ENCODE results near the gene PTH1R. TPM values are rescaled to one million over a fixed set of nuclear protein-coding genes. Genes with fewer than 3 reads are reported as not detected.

PTH1R gene
- total RNA-seq, 3 donors from 2014 or later: not detected

DNA sequence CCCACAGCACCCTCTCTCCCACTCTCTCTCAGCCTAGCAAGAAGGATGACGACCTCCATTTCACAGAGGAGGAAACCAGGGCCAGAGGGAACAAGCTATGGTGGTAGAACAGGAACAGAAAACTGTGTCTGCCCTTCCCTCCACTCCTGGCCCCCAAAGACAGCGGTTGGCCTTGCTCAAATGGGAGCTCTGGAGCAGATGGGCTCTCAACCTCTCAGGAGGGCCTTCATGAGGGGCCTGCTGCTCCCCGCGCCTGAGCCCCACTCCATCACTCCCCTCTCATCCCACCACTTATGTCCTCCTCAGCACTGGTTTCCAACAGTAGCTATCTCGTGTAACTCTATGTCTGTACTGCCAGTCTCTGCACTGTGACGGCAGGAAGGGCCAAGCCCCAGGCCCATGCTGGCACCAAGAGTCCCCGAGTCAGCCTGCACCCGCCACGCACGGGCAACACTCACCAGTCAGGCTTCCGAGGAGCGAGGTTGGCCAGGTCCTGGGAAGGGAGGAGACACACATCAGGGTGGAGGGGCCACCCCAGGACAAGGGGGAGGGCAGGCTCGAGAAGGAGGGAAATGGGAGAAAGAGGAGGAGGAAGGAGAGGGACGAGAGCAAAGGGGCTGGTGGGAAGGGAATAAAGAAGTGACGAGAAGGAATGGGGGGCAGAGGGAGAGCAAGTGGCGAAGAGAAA lies 45.5 kb downstream of the PTH1R start:
- no peak for DNase-seq
- H3K4me3 Mint-ChIP-seq: no peak overlapping the region
- no peaks in the 10 kb centered on the region for H3K27me3 Mint-ChIP-seq (ENCODE audit: low read depth)
- H3K4me1 Mint-ChIP-seq (ENCODE audit: low read depth): peaks cover 33% of the 10 kb centered on the region
- no peaks in the 10 kb centered on the region for H3K9me3 Mint-ChIP-seq
- H3K36me3 Mint-ChIP-seq (ENCODE audit: insufficient read depth): peaks cover 35% of the 10 kb centered on the region
- ATAC-seq: no peak

DNA sequence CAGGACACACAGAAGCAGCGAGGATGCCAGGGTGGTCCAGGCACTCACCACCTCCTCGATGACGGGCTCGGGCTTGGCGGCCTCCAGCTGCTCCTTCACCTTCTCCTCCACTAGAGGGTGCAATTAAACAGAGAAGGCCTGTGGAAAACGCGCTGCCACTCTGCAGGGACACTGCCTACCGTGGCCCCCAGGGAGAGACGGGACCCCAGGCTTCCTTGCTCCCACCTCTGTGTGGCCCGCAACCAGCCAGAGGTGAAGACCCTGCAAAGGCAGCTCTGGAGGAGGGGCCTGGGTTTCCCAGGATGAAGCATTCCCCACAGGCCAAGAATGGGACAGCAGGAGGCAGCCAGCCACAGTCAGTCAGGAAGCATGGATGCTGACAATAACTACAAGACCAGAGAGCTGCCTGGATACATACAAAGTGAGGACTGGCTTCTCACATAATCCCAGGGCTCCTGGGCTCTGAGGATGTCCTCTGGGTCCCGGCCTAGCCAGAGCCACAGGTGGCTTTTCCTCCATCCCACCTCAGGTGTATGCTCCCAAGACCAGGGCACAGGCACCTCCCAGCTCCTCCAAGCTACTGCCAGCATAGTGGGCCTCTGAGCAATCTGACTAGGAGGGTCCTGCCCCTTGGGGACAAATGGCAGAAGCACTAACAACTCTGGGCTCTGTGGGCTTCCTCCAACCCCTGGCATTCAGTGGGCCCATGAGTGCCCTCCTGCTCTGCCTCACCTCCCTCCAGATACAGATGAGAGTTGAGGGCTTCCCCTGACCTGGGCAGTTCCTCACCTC lies 46.2 kb downstream of the PTH1R start:
- DNase-seq: peak; percentile 29
- peak; percentile 54 to 56 for ATAC-seq

DNA sequence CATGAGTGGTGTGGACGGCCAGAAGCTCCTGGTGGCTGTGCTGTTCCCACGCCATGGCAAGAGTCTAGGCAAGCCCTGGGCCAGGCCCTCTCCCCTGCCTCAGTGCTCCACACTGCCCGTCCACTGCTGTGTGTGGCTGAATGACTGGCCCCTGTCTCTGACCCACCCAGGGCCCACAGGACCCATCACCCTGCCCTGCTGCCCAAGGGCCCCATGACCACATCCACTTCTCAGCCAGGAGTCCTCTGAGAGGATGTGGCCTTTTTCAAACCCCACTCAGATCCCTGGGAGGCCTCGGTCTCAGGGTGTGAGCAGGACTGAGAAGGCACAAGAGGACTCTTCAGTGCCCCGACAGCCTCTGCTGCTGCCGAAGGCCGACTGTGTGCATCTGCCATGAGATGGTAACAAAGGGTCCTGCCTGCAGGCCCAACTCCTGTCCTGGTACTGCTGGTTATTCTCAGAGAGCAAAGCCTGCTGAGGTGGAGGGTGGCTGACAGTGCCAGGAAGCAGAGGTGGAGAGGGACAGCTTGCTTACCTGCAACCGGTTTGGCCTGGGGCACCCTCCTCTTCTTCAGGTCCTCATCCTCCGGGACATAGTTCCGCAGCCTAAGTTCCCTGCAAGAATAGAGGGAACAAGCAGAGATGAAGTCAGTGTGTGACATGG lies 47.5 kb downstream of the PTH1R start:
- peaks cover 31% of the 10 kb centered on the region for H3K36me3 Mint-ChIP-seq (ENCODE audit: insufficient read depth)
- H3K9me3 Mint-ChIP-seq: peaks cover 10% of the 10 kb centered on the region
- no peak overlapping the region for H3K4me3 Mint-ChIP-seq
- DNase-seq (no peak), ATAC-seq (no peak)
- H3K27me3 Mint-ChIP-seq (ENCODE audit: low read depth): no peaks in the 10 kb centered on the region
- peaks cover 50% of the 10 kb centered on the region for H3K4me1 Mint-ChIP-seq (ENCODE audit: low read depth)

More for the DNA sequence above, 46.2 kb downstream of the PTH1R start:
- Mint-ChIP-seq H3K4me1 (ENCODE audit: low read depth) (peaks cover 40% of the 10 kb centered on the region), H3K27me3 (ENCODE audit: low read depth) (no peaks in the 10 kb centered on the region), H3K9me3 (peaks cover 6% of the 10 kb centered on the region), H3K36me3 (ENCODE audit: insufficient read depth) (peaks cover 32% of the 10 kb centered on the region), H3K4me3 (no peak overlapping the region)

DNA sequence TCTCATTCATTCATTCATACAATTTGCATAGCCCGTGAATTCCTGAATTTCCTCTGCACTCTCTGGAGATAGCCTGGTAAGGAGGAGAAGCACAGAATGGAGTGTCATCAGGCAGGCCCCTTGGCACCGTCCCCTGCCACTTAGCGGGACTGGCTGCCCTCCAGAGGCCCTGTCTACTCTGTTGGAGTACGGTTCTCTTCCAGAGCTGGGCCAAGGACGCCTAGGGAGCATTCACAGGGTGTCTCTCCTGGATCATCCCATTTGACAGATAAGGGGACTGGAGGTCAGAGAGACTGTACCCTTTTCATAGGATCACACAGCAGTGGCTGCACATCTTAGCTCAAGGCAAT lies 48.0 kb downstream of the PTH1R start:
- no peak overlapping the region for H3K4me3 Mint-ChIP-seq
- DNase-seq (no peak), ATAC-seq (no peak)
- peaks cover 55% of the 10 kb centered on the region for H3K4me1 Mint-ChIP-seq (ENCODE audit: low read depth)
- H3K9me3 Mint-ChIP-seq: peaks cover 10% of the 10 kb centered on the region
- H3K36me3 Mint-ChIP-seq (ENCODE audit: insufficient read depth): peaks cover 31% of the 10 kb centered on the region
- H3K27me3 Mint-ChIP-seq (ENCODE audit: low read depth): no peaks in the 10 kb centered on the region

DNA sequence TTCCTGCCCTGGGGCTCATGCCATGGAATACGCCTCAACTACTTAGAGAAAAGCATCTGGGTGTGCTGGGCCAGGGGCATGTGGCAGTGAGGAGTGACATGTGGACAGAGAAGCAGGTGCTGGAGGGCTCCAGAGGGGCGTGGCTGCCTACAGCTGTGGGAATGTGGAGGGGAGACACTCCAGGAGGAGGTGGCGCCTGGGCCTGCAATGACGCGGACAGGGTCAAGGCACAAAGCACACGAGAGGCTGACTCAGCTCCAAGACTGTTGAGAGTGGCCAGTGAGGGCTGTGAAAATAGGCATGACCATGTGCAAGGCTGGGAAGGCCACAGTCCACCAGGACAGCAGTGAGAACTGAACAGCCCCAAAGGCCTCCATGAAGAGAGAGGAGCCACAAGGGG lies 48.5 kb downstream of the PTH1R start:
- Mint-ChIP-seq H3K9me3 (peaks cover 10% of the 10 kb centered on the region), H3K4me1 (ENCODE audit: low read depth) (peaks cover 60% of the 10 kb centered on the region), H3K36me3 (ENCODE audit: insufficient read depth) (peaks cover 34% of the 10 kb centered on the region), H3K4me3 (no peak overlapping the region), H3K27me3 (ENCODE audit: low read depth) (no peaks in the 10 kb centered on the region)
- DNase-seq (no peak), ATAC-seq (no peak)

DNA sequence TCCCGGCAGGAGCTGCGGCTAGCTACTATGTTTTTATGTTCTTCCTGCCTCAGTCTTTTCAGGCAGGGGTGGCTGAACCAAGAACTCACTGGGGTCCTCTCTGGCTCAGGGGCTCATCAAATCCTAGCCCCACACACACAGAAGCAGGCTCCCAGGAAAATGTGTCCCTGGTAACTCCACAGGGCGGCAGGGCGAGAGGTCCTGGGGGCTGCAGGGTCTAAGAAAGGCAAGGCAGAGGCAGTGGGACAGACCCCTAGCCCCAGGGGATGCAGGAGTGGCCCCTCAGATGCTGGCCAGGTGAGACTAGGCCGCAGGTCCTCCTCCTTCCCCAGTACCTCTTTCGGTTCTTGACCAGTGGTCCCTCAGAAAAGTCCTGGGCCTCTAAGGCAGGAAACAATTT lies 48.9 kb downstream of the PTH1R start:
- H3K9me3 Mint-ChIP-seq: peaks cover 10% of the 10 kb centered on the region
- ATAC-seq (no peak), DNase-seq (no peak)
- peaks cover 64% of the 10 kb centered on the region for H3K4me1 Mint-ChIP-seq (ENCODE audit: low read depth)
- H3K4me3 Mint-ChIP-seq: no peak overlapping the region
- no peaks in the 10 kb centered on the region for H3K27me3 Mint-ChIP-seq (ENCODE audit: low read depth)
- H3K36me3 Mint-ChIP-seq (ENCODE audit: insufficient read depth): peaks cover 34% of the 10 kb centered on the region

DNA sequence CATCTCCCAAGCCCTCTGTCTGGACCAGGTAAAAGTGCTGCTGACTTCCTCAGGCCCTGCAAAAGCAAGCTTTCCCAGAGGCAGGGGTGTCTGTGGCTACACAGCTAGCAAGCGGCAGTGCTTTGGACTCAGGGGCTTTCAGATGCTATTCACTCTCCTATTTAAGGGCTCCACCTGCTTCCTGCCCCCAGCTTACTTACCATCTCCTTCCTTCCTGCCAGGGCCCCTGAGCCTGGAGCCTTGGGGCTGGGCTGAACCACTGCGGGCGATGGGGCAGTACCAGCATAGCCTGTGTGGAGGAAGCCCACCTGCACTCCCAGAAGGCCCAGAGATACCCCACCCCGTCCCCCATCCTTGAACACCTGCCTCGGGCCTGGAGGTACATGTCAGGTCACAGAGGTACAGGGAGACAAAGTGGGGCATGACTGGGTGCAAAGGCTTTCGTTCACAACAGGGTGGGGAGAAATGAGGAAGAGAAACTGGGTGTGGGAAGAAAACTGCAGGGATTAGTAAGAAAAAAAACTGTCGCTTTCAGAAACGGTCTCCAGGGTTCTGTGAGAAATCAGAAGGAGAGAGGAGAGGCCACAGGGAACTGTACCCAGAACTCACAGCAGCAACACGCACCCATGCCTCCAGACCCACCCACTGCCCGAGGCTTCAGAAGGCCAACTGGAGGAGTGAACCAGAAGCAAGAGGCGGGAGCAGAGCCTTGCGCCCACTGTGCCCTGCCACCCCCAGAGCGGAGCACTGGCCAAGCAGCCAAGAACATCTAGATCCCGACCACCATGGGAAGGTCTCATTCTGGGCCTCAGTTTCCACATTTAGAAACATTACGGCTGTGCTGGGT lies 49.6 kb downstream of the PTH1R start:
- Mint-ChIP-seq H3K36me3 (ENCODE audit: insufficient read depth) (peaks cover 34% of the 10 kb centered on the region), H3K9me3 (peaks cover 10% of the 10 kb centered on the region), H3K27me3 (ENCODE audit: low read depth) (no peaks in the 10 kb centered on the region), H3K4me1 (ENCODE audit: low read depth) (peaks cover 70% of the 10 kb centered on the region), H3K4me3 (no peak overlapping the region)
- ATAC-seq (peak; percentile 41 to 47), DNase-seq (no peak)

DNA sequence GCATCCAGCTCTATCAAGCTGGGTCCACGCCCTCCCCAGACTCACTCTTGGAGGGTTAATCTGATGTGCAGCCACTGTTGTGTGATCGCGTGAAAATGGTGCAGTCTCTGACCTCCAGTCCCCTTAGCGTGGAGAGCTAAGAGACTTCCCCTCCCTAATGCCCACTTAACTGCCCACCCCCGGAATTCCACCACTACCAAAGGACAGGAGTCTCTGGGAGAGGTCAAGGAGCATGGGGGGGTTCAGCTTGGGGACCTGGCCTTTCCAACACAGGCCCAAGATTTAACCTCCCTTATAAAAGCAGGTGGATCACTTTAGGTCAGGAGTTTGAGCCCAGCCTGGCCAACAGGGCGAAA lies 50.2 kb downstream of the PTH1R start:
- Mint-ChIP-seq H3K36me3 (ENCODE audit: insufficient read depth) (peaks cover 32% of the 10 kb centered on the region), H3K27me3 (ENCODE audit: low read depth) (no peaks in the 10 kb centered on the region), H3K4me1 (ENCODE audit: low read depth) (peaks cover 76% of the 10 kb centered on the region), H3K4me3 (no peak overlapping the region), H3K9me3 (peaks cover 10% of the 10 kb centered on the region)
- ATAC-seq: no peak
- DNase-seq: no peak

DNA sequence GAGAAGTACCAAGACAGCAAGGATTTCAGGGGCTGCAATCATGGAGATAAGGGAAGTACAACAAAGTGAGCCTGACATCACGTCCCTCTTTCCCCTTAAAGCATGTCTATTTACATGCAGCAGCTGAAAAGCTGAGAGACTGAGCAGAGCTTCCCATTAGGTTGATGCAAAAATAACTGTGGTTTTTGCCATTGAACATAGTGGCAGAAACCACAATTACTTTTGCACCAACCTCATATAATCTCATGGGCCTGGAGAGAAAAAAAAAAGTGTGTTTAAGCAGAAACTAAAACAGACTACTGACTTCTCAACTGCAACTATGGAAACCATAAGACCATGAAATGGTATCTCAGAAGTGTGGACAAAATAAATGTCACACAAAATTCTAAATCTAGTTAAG lies 50.8 kb downstream of the PTH1R start:
- DNase-seq (no peak), ATAC-seq (no peak)
- Mint-ChIP-seq H3K36me3 (ENCODE audit: insufficient read depth) (peaks cover 30% of the 10 kb centered on the region), H3K9me3 (peaks cover 10% of the 10 kb centered on the region), H3K4me3 (no peak overlapping the region), H3K4me1 (ENCODE audit: low read depth) (peaks cover 78% of the 10 kb centered on the region), H3K27me3 (ENCODE audit: low read depth) (no peaks in the 10 kb centered on the region)

DNA sequence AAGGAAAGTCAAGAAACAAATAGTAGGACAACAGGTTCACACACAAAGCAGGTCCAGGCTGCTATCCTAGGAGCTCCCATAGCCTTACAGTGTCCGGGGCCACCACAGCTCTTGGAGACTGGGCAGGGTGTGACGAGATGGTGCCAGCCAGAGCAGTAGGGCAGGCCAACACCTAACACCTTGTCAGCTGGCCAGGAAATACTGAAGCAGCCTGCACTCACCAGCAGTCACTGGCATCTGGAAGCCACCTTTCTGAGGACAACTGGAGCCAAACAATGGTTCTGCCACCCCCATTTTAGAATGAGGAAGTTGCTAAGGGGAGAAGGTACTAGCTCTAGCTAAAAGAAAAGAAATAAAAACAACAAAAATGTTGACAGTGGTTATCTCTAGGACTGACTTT lies 51.8 kb downstream of the PTH1R start:
- ATAC-seq (no peak), DNase-seq (no peak)
- Mint-ChIP-seq H3K36me3 (ENCODE audit: insufficient read depth) (peaks cover 24% of the 10 kb centered on the region), H3K27me3 (ENCODE audit: low read depth) (no peaks in the 10 kb centered on the region), H3K4me3 (no peak overlapping the region), H3K4me1 (ENCODE audit: low read depth) (peaks cover 78% of the 10 kb centered on the region), H3K9me3 (peaks cover 10% of the 10 kb centered on the region)

DNA sequence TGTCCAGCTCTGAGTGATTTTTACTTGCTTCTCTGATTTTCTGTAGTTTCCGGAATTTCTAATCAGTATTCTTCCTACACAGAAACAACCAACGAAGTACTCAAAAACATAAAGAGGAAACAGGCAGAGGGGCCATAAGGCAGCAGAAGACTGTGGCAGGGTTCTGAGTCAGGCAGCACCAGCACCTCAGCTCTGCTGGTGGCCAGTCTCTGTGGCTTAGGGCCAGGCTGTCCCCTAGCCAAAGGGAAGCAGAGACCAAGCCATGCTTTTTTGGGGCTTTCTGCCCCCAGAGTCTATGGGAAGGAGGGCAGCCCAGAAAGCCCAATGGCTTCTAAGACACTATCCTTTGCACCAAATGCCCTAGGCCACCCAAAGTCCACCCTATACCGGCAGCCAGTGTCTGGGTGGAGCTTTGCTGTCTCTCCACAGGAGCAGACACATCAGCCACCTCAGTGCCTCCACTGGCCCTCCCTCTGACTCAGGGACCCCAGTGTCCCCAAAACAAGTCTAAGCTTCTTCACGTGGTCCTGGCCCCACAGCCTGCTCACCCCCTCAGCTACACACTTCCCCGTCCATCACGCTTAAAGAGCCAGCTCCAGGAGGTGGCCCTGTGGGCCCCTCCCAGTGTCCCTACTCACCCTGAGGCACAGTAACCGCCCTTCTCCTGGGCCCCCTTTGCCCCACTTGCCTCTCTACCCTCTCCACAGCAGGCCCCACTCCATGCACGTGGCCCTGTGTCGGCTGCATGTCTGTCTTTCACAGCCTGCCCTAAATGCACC lies 52.8 kb downstream of the PTH1R start:
- Mint-ChIP-seq H3K36me3 (ENCODE audit: insufficient read depth) (peaks cover 24% of the 10 kb centered on the region), H3K27me3 (ENCODE audit: low read depth) (no peaks in the 10 kb centered on the region), H3K4me3 (no peak overlapping the region), H3K9me3 (peaks cover 10% of the 10 kb centered on the region), H3K4me1 (ENCODE audit: low read depth) (peaks cover 76% of the 10 kb centered on the region)
- ATAC-seq: no peak
- no peak for DNase-seq

DNA sequence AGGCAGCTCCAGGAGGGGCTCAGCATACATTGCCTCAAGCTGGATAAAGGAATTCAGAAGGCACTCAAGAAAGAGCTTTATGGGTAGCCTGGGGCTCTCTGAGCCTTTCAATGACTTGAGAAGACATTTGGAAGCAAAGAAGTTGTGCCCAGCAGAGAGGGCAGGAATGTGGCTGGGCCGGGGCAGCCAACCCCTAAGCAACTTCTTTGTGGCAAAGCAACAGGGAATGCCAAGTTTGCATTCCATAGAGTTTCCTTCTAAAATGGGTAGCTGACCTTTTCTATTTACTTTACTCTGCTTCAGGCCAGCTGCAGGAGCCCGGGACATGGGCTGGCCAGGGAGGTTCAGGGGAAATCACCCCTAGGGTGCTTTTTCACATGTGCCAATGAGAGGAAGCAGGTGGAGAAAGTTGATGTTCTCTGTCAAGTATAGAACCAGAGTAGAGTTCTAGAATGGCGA lies 53.5 kb downstream of the PTH1R start:
- H3K9me3 Mint-ChIP-seq: peaks cover 10% of the 10 kb centered on the region
- H3K27me3 Mint-ChIP-seq (ENCODE audit: low read depth): no peaks in the 10 kb centered on the region
- DNase-seq (no peak), ATAC-seq (no peak)
- peaks cover 74% of the 10 kb centered on the region for H3K4me1 Mint-ChIP-seq (ENCODE audit: low read depth)
- peaks cover 23% of the 10 kb centered on the region for H3K36me3 Mint-ChIP-seq (ENCODE audit: insufficient read depth)
- no peak overlapping the region for H3K4me3 Mint-ChIP-seq

DNA sequence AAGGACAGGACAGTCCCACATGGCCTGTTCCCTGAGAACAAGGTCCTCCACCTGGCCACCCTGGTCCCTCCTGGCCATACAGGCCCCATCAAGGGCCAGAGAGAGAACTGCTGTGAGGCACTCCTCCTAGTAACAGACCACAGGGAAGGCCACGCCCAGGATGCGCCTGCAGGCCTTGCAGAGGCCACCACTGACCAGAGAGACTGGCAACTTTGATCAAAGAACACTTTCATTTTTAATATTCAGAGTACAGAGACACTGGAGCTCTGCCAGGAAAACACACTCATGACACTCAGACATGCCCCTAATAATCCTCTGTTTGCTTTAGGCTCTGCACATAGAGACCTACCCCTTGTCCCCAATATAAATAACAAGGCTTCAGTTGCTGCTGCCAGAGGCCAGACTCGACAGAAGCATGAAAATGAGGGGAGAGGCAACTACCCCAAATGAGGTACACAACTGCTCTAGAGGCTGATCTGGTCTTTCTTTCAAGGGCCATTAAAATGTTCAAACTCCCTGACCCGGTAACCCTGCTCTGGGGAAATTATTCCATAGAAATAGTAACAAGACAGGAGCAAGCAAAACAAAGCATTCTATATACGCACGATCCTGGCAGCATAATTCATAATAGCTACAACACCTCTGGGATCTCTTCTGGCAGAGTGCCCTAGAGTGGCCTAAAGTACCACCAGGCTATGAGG lies 54.3 kb downstream of the PTH1R start:
- no peaks in the 10 kb centered on the region for H3K27me3 Mint-ChIP-seq (ENCODE audit: low read depth)
- H3K36me3 Mint-ChIP-seq (ENCODE audit: insufficient read depth): peaks cover 26% of the 10 kb centered on the region
- no peak overlapping the region for H3K4me3 Mint-ChIP-seq
- peaks cover 69% of the 10 kb centered on the region for H3K4me1 Mint-ChIP-seq (ENCODE audit: low read depth)
- DNase-seq (no peak), ATAC-seq (no peak)
- peaks cover 10% of the 10 kb centered on the region for H3K9me3 Mint-ChIP-seq
